A549 (cell line): ENCODE results near the gene FCRL3. TPM values are rescaled to one million over a fixed set of nuclear protein-coding genes. Genes with fewer than 3 reads are reported as not detected.

Source experiments
- ATAC-seq, 2 experiments: fragments of 200-7000 bp in 1 of 2; fragments of >200 bp in 1 of 2; cut with Nextera tagmentation in 1 of 2; cut with Tn5 transposase in 1 of 2; 3 replicates each; pipeline versions ENCODE4 v1.8.0 to v1.9.1; 2018 to 2020; ENCODE audit warnings: mild to moderate bottlenecking in 1 of 2, moderate library complexity in 1 of 2
- CTCF ChIA-PET: fragments of 300-600 bp; sonication (Branson Sonifier 250); formaldehyde crosslinking; extraction: SDS; loops from one replicate; lab custom pipeline; 2021; ENCODE audit warnings: antibody characterized with exemption, inconsistent platforms; lab: Yijun Ruan, JAX
- POLR2A ChIA-PET: fragments of 350-600 bp; formaldehyde crosslinking; extraction: SDS; loops from one replicate; lab custom pipeline; 2021; ENCODE audit warnings: antibody characterized with exemption, inconsistent platforms; lab: Yijun Ruan, JAX
- DNase-seq, 2 experiments: peaks; one replicate each; pipeline versions ENCODE4 v3.0.0 to v3.0.0-alpha.2; 2011 to 2016; ENCODE audit warnings: low read depth in 1 of 2, low spot score in 1 of 2
- FAIRE-seq: peaks from 2 replicates; lab custom pipeline; 2011; peaks lifted over from hg19 to GRCh38; lab: Jason Lieb, UNC
- H3K27ac ChIP-seq, 2 experiments: fragments of >200 bp; sonication (Bioruptor Twin); formaldehyde crosslinking; 3 replicates each; pipeline ENCODE4 v1.5.1; 2016 to 2017
- H3K4me1 ChIP-seq: fragments of >200 bp; sonication (Bioruptor Twin); formaldehyde crosslinking; 3 replicates; pipeline ENCODE4 v1.6.1; 2016
- H3K4me2 ChIP-seq: fragments of >200 bp; sonication (Bioruptor Twin); formaldehyde crosslinking; 3 replicates; pipeline ENCODE4 v1.6.1; 2016
- H3K4me3 ChIP-seq: fragments of >200 bp; sonication (Bioruptor Twin); formaldehyde crosslinking; 3 replicates; pipeline ENCODE4 v1.5.1; 2016
- H3K9me3 ChIP-seq: fragments of >200 bp; sonication (Bioruptor Twin); formaldehyde crosslinking; 3 replicates; pipeline ENCODE4 v1.6.1; 2016
- CBX8 ChIP-seq: fragments of 200-600 bp; sonication (generic); IDR thresholded peaks from 2 replicates; pipeline ENCODE4 v1.6.1; 2016
- CHD2 ChIP-seq: fragments of 150-350 bp; IDR thresholded peaks from 2 replicates; pipeline ENCODE4 v1.6.1; 2014; ENCODE audit warnings: low read length; ENCODE audit not compliant: partially characterized antibody
- EHF ChIP-seq: fragments of 250-450 bp; sonication (Bioruptor Pico); IDR thresholded peaks from 2 replicates; pipeline ENCODE4 v1.5.0; 2020; ENCODE audit warnings: mild to moderate bottlenecking
- FOSL2 ChIP-seq, 2 experiments: fragments of 450-650 bp in 1 of 2; fragments of >200 bp in 1 of 2; sonication (Bioruptor Twin) in 1 of 2; formaldehyde crosslinking; IDR thresholded peaks; 2 replicates each; pipeline versions ENCODE4 v1.5.0 to v1.6.1; 2016 to 2020; ENCODE audit warnings: mild to moderate bottlenecking in 1 of 2, moderate library complexity in 1 of 2
- HEYL ChIP-seq: fragments of 250-450 bp; sonication (Bioruptor Pico); IDR thresholded peaks from 2 replicates; pipeline ENCODE4 v1.8.0; 2021; ENCODE audit warnings: mild to moderate bottlenecking, moderate library complexity
- HOXB13 ChIP-seq: fragments of 250-450 bp; sonication (Bioruptor Pico); IDR thresholded peaks from 2 replicates; pipeline ENCODE4 v1.5.0; 2020; ENCODE audit warnings: low read depth, mild to moderate bottlenecking, moderate library complexity
- JUNB ChIP-seq: fragments of >200 bp; sonication (Bioruptor Twin); formaldehyde crosslinking; IDR thresholded peaks from 2 replicates; pipeline ENCODE4 v1.6.1; 2016
- KDM5A ChIP-seq: fragments of 200-600 bp; sonication (generic); IDR thresholded peaks from 2 replicates; pipeline ENCODE4 v1.6.1; 2016; ENCODE audit warnings: antibody characterized with exemption, mild to moderate bottlenecking
- RARB ChIP-seq: fragments of 250-450 bp; sonication (Bioruptor Pico); IDR thresholded peaks from 2 replicates; pipeline ENCODE4 v1.8.0; 2021; ENCODE audit warnings: mild to moderate bottlenecking, moderate library complexity
- RCOR1 ChIP-seq: fragments of 150-350 bp; IDR thresholded peaks from 2 replicates; pipeline ENCODE4 v1.6.1; 2014; ENCODE audit warnings: antibody characterized with exemption, low read length, low read depth
- RFX5 ChIP-seq: fragments of 450-650 bp; IDR thresholded peaks from 2 replicates; pipeline ENCODE4 v1.7.1; 2014; ENCODE audit warnings: antibody characterized with exemption, mild to moderate bottlenecking, moderate library complexity
- SMC3 ChIP-seq: fragments of >200 bp; sonication (Bioruptor Twin); formaldehyde crosslinking; IDR thresholded peaks from 3 replicates; pipeline ENCODE4 v1.6.1; 2018; ENCODE audit warnings: inconsistent platforms
- TFCP2L1 ChIP-seq: fragments of 250-450 bp; sonication (Bioruptor Pico); IDR thresholded peaks from 2 replicates; pipeline ENCODE4 v1.5.0; 2021; ENCODE audit warnings: mild to moderate bottlenecking
- WGBS: methylation state at CpG from one replicate; pipeline ENCODE4 v1.1.6; 2017; ENCODE audit errors: missing lambda C conversion rate; 5-methylcytosine and 5-hydroxymethylcytosine counted together
- polyA plus RNA-seq, 4 experiments: library from polyadenylated mRNA; depleted of rRNA in 3 of 4; stranded (reverse); fragments of >200 nt; fragmentation: RNase III in 1 of 4; extraction: RNeasy Plus Mini Kit Qiagen cat#74134 plus additional on column Dnase treatment in 1 of 4; gene quantifications; 2 replicates in 3 of 4; 3 replicates in 1 of 4; pipeline ENCODE4 v1.2.3, GENCODE V29; 2011 to 2017
- TF ChIP-seq, protein P1 (sequence below): fragments of 200-600 bp; sonication (generic); IDR thresholded peaks from 2 replicates; pipeline ENCODE4 v1.6.1; 2016; ENCODE audit warnings: antibody characterized with exemption, mild to moderate bottlenecking, moderate library complexity
- TF ChIP-seq, protein P2 (sequence below): fragments of 150-350 bp; IDR thresholded peaks from 2 replicates; pipeline ENCODE4 v1.6.1; 2014; ENCODE audit warnings: low read depth, mild to moderate bottlenecking, low read length
- TF ChIP-seq, protein P3 (sequence below): IDR thresholded peaks from 2 replicates; pipeline ENCODE4 v1.6.1; 2012

FCRL3 gene
- polyA plus RNA-seq, 2 of the 4 experiments (the other 2 are of a cell fraction): 0.01 TPM; not detected in 1

DNA sequence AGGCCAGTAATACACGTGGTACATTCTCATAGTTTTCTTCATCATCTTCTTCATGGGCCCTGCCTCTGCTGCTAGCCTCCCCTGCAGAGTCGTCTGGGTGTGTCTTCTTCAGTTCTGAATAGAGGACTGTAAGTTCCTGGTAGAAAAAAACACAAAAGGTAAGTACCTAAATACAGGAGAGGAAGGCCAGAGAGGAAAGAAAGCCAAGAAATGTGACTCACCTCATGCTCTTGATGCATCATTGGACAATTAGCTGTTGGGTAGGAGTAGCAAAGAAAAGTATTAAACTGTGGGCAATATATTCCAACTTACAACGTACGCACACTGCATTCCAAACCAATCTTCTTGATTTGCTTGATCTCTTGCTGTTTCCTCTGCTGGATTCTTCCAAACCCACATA lies 21.8 kb downstream of the FCRL3 start:
- POLR2A ChIA-PET: no interaction called here
- TF ChIP-seq SMC3 (no peak), HEYL (CRISPR knock-in tag) (no peak), HOXB13 (CRISPR knock-in tag) (no peak), CHD2 (no peak), RARB (CRISPR knock-in tag) (no peak), RCOR1 (no peak), CBX8 (no peak)
- TF ChIP-seq, protein P1, sequence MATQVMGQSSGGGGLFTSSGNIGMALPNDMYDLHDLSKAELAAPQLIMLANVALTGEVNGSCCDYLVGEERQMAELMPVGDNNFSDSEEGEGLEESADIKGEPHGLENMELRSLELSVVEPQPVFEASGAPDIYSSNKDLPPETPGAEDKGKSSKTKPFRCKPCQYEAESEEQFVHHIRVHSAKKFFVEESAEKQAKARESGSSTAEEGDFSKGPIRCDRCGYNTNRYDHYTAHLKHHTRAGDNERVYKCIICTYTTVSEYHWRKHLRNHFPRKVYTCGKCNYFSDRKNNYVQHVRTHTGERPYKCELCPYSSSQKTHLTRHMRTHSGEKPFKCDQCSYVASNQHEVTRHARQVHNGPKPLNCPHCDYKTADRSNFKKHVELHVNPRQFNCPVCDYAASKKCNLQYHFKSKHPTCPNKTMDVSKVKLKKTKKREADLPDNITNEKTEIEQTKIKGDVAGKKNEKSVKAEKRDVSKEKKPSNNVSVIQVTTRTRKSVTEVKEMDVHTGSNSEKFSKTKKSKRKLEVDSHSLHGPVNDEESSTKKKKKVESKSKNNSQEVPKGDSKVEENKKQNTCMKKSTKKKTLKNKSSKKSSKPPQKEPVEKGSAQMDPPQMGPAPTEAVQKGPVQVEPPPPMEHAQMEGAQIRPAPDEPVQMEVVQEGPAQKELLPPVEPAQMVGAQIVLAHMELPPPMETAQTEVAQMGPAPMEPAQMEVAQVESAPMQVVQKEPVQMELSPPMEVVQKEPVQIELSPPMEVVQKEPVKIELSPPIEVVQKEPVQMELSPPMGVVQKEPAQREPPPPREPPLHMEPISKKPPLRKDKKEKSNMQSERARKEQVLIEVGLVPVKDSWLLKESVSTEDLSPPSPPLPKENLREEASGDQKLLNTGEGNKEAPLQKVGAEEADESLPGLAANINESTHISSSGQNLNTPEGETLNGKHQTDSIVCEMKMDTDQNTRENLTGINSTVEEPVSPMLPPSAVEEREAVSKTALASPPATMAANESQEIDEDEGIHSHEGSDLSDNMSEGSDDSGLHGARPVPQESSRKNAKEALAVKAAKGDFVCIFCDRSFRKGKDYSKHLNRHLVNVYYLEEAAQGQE: no peak
- no peak for ATAC-seq

DNA sequence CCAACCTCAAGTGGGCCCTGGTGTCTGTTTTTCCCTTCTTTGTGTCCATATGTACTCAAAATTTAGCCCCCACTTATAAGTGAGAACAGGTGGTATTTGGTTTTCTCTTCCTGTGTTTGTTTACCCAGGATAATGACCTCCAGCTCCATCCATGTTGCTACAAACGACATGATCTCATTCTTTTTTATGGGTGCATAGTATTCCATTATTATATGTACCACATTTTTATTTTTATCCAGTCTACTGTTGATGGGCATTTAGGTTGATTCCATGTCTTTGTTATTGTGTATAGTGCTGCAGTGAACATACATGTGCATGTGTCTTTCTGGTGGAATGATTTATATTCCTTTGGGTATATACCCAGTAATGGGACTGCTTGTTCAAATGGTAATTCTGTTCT lies 27.6 kb downstream of the FCRL3 start:
- no peak for FAIRE-seq
- TF ChIP-seq FOSL2 (IDR thresholded peaks at IDR 0.05) (no peak), FOSL2 (CRISPR knock-in tag; IDR thresholded peaks at IDR 0.05) (no peak), RARB (CRISPR knock-in tag) (no peak), TFCP2L1 (CRISPR knock-in tag) (no peak), JUNB (no peak), RFX5 (no peak), KDM5A (no peak), EHF (CRISPR knock-in tag) (no peak)
- TF ChIP-seq, protein P2, sequence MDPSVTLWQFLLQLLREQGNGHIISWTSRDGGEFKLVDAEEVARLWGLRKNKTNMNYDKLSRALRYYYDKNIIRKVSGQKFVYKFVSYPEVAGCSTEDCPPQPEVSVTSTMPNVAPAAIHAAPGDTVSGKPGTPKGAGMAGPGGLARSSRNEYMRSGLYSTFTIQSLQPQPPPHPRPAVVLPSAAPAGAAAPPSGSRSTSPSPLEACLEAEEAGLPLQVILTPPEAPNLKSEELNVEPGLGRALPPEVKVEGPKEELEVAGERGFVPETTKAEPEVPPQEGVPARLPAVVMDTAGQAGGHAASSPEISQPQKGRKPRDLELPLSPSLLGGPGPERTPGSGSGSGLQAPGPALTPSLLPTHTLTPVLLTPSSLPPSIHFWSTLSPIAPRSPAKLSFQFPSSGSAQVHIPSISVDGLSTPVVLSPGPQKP: no peak
- TF ChIP-seq, protein P1: no peak
- TF ChIP-seq, protein P3, sequence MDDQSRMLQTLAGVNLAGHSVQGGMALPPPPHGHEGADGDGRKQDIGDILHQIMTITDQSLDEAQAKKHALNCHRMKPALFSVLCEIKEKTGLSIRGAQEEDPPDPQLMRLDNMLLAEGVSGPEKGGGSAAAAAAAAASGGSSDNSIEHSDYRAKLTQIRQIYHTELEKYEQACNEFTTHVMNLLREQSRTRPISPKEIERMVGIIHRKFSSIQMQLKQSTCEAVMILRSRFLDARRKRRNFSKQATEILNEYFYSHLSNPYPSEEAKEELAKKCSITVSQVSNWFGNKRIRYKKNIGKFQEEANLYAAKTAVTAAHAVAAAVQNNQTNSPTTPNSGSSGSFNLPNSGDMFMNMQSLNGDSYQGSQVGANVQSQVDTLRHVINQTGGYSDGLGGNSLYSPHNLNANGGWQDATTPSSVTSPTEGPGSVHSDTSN: no peak
- TF ChIP-seq, all 56 proteins: peak for 0
- no peak overlapping the region for H3K27ac ChIP-seq
- no peak overlapping the region for H3K4me2 ChIP-seq
- no peaks in the 10 kb centered on the region for H3K9me3 ChIP-seq
- CTCF ChIA-PET: no interaction called here
- ATAC-seq: no peak
- H3K4me3 ChIP-seq: no peak overlapping the region
- no peak for DNase-seq
- H3K4me1 ChIP-seq: no peaks in the 10 kb centered on the region
- WGBS: 0% methylated on average over 1 of the region's 1 CpG
- POLR2A ChIA-PET: no interaction called here

More for the DNA sequence above, 21.8 kb downstream of the FCRL3 start:
- H3K4me1 ChIP-seq: no peaks in the 10 kb centered on the region
- WGBS: 28% methylated on average over 4 of the region's 4 CpGs
- no peaks in the 10 kb centered on the region for H3K9me3 ChIP-seq
- no peak for DNase-seq
- no peak for FAIRE-seq
- no peak overlapping the region for H3K4me2 ChIP-seq
- H3K27ac ChIP-seq: no peak overlapping the region
- H3K4me3 ChIP-seq: no peak overlapping the region
- CTCF ChIA-PET: no interaction called here
